Stomach (tissue), 9 donors: ENCODE measurements around the gene LOXHD1. TPM values are rescaled to one million over a fixed set of nuclear protein-coding genes. Genes with fewer than 3 reads are reported as not detected.

Experiments
- DNase-seq, 2 donors: peaks; one replicate each; pipeline versions ENCODE4 v3.0.0 to v3.0.0-alpha.2; 2013 to 2019
- H3K27ac ChIP-seq, 5 donors: fragments of 200-600 bp in 4 of 5; sonication (generic) in 4 of 5; one replicate each; pipeline ENCODE4 v1.5.1; 2013 to 2019; ENCODE audit warnings: mild to moderate bottlenecking in 1 of 5, moderate library complexity in 1 of 5
- H3K27me3 ChIP-seq, 3 donors: fragments of 200-600 bp; sonication (generic); one replicate each; pipeline ENCODE4 v1.5.1; 2017 to 2019; ENCODE audit warnings: mixed run types in 1 of 3
- H3K36me3 ChIP-seq, 4 donors: fragments of 200-600 bp; sonication (generic); 1 replicate in 3 of 4; 2 replicates in 1 of 4; pipeline ENCODE4 v1.5.1; 2016 to 2019
- H3K4me1 ChIP-seq, 4 donors: fragments of 200-600 bp; sonication (generic); one replicate each; pipeline ENCODE4 v1.5.1; 2016 to 2019
- H3K4me3 ChIP-seq, 4 donors: fragments of 200-600 bp; sonication (generic) in 3 of 4; one replicate each; pipeline ENCODE4 v1.5.1; 2016 to 2019; ENCODE audit warnings: mild to moderate bottlenecking in 1 of 4
- H3K9me3 ChIP-seq, 4 donors: fragments of 200-600 bp; sonication (generic); one replicate each; pipeline ENCODE4 v1.5.1; 2016 to 2019
- EP300 ChIP-seq: sonication (generic); formaldehyde crosslinking; IDR thresholded peaks from one replicate; pipeline ENCODE4 v1.6.1; 2017; ENCODE audit warnings: antibody characterized with exemption
- POLR2A ChIP-seq, 4 donors: fragments of 450-650 bp; IDR thresholded peaks; one replicate each; pipeline ENCODE4 v1.6.1; 2016; ENCODE audit warnings: antibody characterized with exemption in 4 of 4, control low read depth in 2 of 4, mild to moderate bottlenecking in 1 of 4, moderate library complexity in 1 of 4
- POLR2AphosphoS5 ChIP-seq, 3 donors: sonication (generic); formaldehyde crosslinking; IDR thresholded peaks; one replicate each; pipeline ENCODE4 v1.6.1; 2016; ENCODE audit warnings: antibody characterized with exemption in 3 of 3
- WGBS, 5 donors: extraction: QIAGEN DNeasy Blood & Tissue Kit in 3 of 5; methylation state at CpG; one replicate each; pipeline versions ENCODE4 v1.1.5 to v1.1.7; 2013 to 2018; 5-methylcytosine and 5-hydroxymethylcytosine counted together
- intact Hi-C: fragments of 100-400 bp; cut with DNase I; formaldehyde crosslinking; loops from one replicate; pipeline ENCODE4 v1.15.1; 2023; ENCODE audit warnings: low total_unique reads
- polyA plus RNA-seq, 3 donors: library from polyadenylated mRNA; stranded (reverse); fragments of 200-250 nt; gene quantifications; one replicate each; pipeline ENCODE4 v1.2.3, GENCODE V29; 2013
- total RNA-seq, 5 donors: library from RNA; depleted of rRNA; stranded (reverse); fragments of >200 nt; gene quantifications; one replicate each; pipeline versions ENCODE4 v1.1.0 to v1.2.3, GENCODE V29; 2014 to 2016
- TF ChIP-seq, protein P1 (sequence below), 7 experiments: fragments of 450-650 bp in 4 of 7; fragments of 200-600 bp in 3 of 7; sonication (generic) in 3 of 7; IDR thresholded peaks; one replicate each; pipeline ENCODE4 v1.5.1; 2016 to 2019; ENCODE audit warnings: antibody characterized with exemption in 7 of 7, control low read depth in 2 of 7, mild to moderate bottlenecking in 1 of 7
- donor health status: healthy with polysubstance abuse.
- donor health status: Bipolar disorder and iron deficiency.
- donor health status: healthy.

The LOXHD1 gene
- total and polyA plus RNA-seq, 8 donors: 0.03 to 1.3 (median 0.29) TPM; not detected in 4

GRCh38 chr18:46560671-46561045 lies 96.4 kb downstream of the LOXHD1 start:
- Histone ChIP-seq H3K36me3 (no peaks in the 10 kb centered on the region), H3K9me3 (no peaks in the 10 kb centered on the region), H3K4me1 (no peaks in the 10 kb centered on the region), H3K27me3 (peaks cover 0 to 3% (median 0%) of the 10 kb centered on the region in 3 donors), H3K4me3 (no peak overlapping the region), H3K27ac (no peak overlapping the region)
- DNase-seq: no peak
- intact Hi-C loops: no loop called here
- no peak for TF ChIP-seq POLR2A (IDR thresholded peaks at IDR 0.05)
- TF ChIP-seq, protein P1, sequence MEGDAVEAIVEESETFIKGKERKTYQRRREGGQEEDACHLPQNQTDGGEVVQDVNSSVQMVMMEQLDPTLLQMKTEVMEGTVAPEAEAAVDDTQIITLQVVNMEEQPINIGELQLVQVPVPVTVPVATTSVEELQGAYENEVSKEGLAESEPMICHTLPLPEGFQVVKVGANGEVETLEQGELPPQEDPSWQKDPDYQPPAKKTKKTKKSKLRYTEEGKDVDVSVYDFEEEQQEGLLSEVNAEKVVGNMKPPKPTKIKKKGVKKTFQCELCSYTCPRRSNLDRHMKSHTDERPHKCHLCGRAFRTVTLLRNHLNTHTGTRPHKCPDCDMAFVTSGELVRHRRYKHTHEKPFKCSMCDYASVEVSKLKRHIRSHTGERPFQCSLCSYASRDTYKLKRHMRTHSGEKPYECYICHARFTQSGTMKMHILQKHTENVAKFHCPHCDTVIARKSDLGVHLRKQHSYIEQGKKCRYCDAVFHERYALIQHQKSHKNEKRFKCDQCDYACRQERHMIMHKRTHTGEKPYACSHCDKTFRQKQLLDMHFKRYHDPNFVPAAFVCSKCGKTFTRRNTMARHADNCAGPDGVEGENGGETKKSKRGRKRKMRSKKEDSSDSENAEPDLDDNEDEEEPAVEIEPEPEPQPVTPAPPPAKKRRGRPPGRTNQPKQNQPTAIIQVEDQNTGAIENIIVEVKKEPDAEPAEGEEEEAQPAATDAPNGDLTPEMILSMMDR (IDR thresholded peaks at IDR 0.05): no peak
- no peak for TF ChIP-seq EP300
- no peak for TF ChIP-seq POLR2AphosphoS5 (IDR thresholded peaks at IDR 0.05)
- WGBS, 5 donors: 87 to 97% (median 94%) methylated on average over 11 of the region's 11 CpGs

- DNase-seq: no peak
- H3K4me3 ChIP-seq: no peak overlapping the region
- TF ChIP-seq, protein P1 (IDR thresholded peaks at IDR 0.05): no peak
- no peak for TF ChIP-seq POLR2A (IDR thresholded peaks at IDR 0.05)
- TF ChIP-seq EP300: no peak
- no peak for TF ChIP-seq POLR2AphosphoS5 (IDR thresholded peaks at IDR 0.05)
- no peaks in the 10 kb centered on the region for H3K36me3 ChIP-seq
- WGBS, 5 donors: 82 to 88% (median 87%) methylated on average over 34 to 37 of the region's 37 CpGs
- peaks cover 0 to 3% (median 0%) of the 10 kb centered on the region in 3 donors for H3K27me3 ChIP-seq
- no peak overlapping the region for H3K27ac ChIP-seq
- H3K9me3 ChIP-seq: no peaks in the 10 kb centered on the region
- H3K4me1 ChIP-seq: no peaks in the 10 kb centered on the region
- intact Hi-C loops: no loop called here
These were observed 96.9 kb downstream of the LOXHD1 start for GRCh38 chr18:46559946-46560670.

- TF ChIP-seq, protein P1 (IDR thresholded peaks at IDR 0.05): no peak
- TF ChIP-seq POLR2A (IDR thresholded peaks at IDR 0.05) (no peak), EP300 (no peak), POLR2AphosphoS5 (IDR thresholded peaks at IDR 0.05) (no peak)
- DNase-seq: no peak
- H3K36me3 ChIP-seq: no peaks in the 10 kb centered on the region
- no peaks in the 10 kb centered on the region for H3K9me3 ChIP-seq
- H3K27ac ChIP-seq: no peak overlapping the region
- no peak overlapping the region for H3K4me3 ChIP-seq
- H3K4me1 ChIP-seq: no peaks in the 10 kb centered on the region
- 92 to 96% (median 94%) methylated on average over 8 to 9 of the region's 9 CpGs for WGBS, 5 donors
- intact Hi-C loops: no loop called here
- peaks cover 0 to 3% (median 0%) of the 10 kb centered on the region in 3 donors for H3K27me3 ChIP-seq
These were observed 97.7 kb downstream of the LOXHD1 start for GRCh38 chr18:46559296-46559695.

GRCh38 chr18:46556590-46557206 lies 100.3 kb downstream of the LOXHD1 start:
- Histone ChIP-seq H3K27ac (no peak overlapping the region), H3K4me3 (no peak overlapping the region), H3K27me3 (no peaks in the 10 kb centered on the region), H3K9me3 (no peaks in the 10 kb centered on the region), H3K36me3 (no peaks in the 10 kb centered on the region), H3K4me1 (no peaks in the 10 kb centered on the region)
- intact Hi-C loops: no loop called here
- WGBS, 5 donors: 75 to 87% (median 84%) methylated on average over 9 to 10 of the region's 10 CpGs
- DNase-seq: no peak
- TF ChIP-seq EP300: no peak
- no peak for TF ChIP-seq POLR2A (IDR thresholded peaks at IDR 0.05)
- TF ChIP-seq, protein P1 (IDR thresholded peaks at IDR 0.05): no peak
- no peak for TF ChIP-seq POLR2AphosphoS5 (IDR thresholded peaks at IDR 0.05)
